DOHH2 (cell line): ENCODE data around the gene TNFAIP3.
A peak's percentile ranks its signal among the peaks of the same experiment; 100 is the strongest.

Source experiments
- H3F3A ChIP-seq: fragments of 200-600 bp; sonication (generic), shearing (Covaris generic); 2 replicates; pipeline ENCODE4 v1.6.0; 2016; ENCODE audit warnings: antibody characterized with exemption, mild to moderate bottlenecking; ENCODE audit not compliant: control insufficient read depth, insufficient read depth
- H3K27ac ChIP-seq: fragments of 200-600 bp; sonication (generic); 2 replicates; pipeline ENCODE4 v1.5.1; 2014; ENCODE audit warnings: low read depth, mild to moderate bottlenecking, low read length, moderate library complexity
- H3K27me3 ChIP-seq: fragments of 200-600 bp; sonication (generic); 2 replicates; pipeline ENCODE4 v1.6.1; 2014; ENCODE audit warnings: mild to moderate bottlenecking, low read length, mixed read lengths; ENCODE audit not compliant: control insufficient read depth
- H3K36me3 ChIP-seq: fragments of 200-600 bp; sonication (generic); 2 replicates; pipeline ENCODE4 v1.6.1; 2014; ENCODE audit warnings: mild to moderate bottlenecking, low read length, moderate library complexity, mixed read lengths; ENCODE audit not compliant: control insufficient read depth
- H3K4me1 ChIP-seq: fragments of 200-600 bp; sonication (generic); 2 replicates; pipeline ENCODE4 v1.6.1; 2014; ENCODE audit warnings: mild to moderate bottlenecking, low read length, mixed read lengths; ENCODE audit not compliant: control insufficient read depth
- H3K4me2 ChIP-seq: fragments of 200-600 bp; sonication (generic); 2 replicates; pipeline ENCODE4 v1.6.0; 2014; ENCODE audit warnings: mild to moderate bottlenecking, low read length, moderate library complexity
- H3K4me3 ChIP-seq: fragments of 200-600 bp; sonication (generic); 2 replicates; pipeline ENCODE4 v1.5.1; 2014; ENCODE audit warnings: mild to moderate bottlenecking, low read length, mixed read lengths
- H3K79me2 ChIP-seq: fragments of 200-600 bp; sonication (generic); 2 replicates; pipeline ENCODE4 v1.6.1; 2014; ENCODE audit warnings: mild to moderate bottlenecking, low read length, mixed read lengths; ENCODE audit not compliant: control insufficient read depth
- H3K9me2 ChIP-seq: fragments of 200-600 bp; sonication (generic); replicated peaks from 2 replicates; pipeline ENCODE4 v1.6.1; 2014; ENCODE audit warnings: mild to moderate bottlenecking, low read length, mixed read lengths; ENCODE audit not compliant: control insufficient read depth
- H3K9me3 ChIP-seq: fragments of 200-600 bp; sonication (generic); 2 replicates; pipeline ENCODE4 v1.6.1; 2014; ENCODE audit warnings: antibody characterized with exemption, low read length, mixed read lengths; ENCODE audit not compliant: control insufficient read depth, insufficient read depth
- H4K20me1 ChIP-seq: fragments of 200-600 bp; sonication (generic); 2 replicates; pipeline ENCODE4 v1.6.0; 2014; ENCODE audit warnings: low read depth, mild to moderate bottlenecking, antibody characterized with exemption, low read length, moderate library complexity; ENCODE audit not compliant: control insufficient read depth, insufficient read depth
- EZH2phosphoT487 ChIP-seq: fragments of 200-600 bp; sonication (generic); IDR thresholded peaks from 2 replicates; pipeline ENCODE4 v1.6.1; 2017; ENCODE audit warnings: borderline replicate concordance, mild to moderate bottlenecking, antibody characterized with exemption, low read length, moderate library complexity, mixed read lengths
- TF ChIP-seq, protein P1 (sequence below): fragments of 200-600 bp; sonication (generic); IDR thresholded peaks from one replicate; pipeline ENCODE4 v1.5.1; 2014; ENCODE audit warnings: antibody characterized with exemption, mild to moderate bottlenecking, low read depth, low read length; ENCODE audit not compliant: poor library complexity, severe bottlenecking

TNFAIP3 gene

DNA sequence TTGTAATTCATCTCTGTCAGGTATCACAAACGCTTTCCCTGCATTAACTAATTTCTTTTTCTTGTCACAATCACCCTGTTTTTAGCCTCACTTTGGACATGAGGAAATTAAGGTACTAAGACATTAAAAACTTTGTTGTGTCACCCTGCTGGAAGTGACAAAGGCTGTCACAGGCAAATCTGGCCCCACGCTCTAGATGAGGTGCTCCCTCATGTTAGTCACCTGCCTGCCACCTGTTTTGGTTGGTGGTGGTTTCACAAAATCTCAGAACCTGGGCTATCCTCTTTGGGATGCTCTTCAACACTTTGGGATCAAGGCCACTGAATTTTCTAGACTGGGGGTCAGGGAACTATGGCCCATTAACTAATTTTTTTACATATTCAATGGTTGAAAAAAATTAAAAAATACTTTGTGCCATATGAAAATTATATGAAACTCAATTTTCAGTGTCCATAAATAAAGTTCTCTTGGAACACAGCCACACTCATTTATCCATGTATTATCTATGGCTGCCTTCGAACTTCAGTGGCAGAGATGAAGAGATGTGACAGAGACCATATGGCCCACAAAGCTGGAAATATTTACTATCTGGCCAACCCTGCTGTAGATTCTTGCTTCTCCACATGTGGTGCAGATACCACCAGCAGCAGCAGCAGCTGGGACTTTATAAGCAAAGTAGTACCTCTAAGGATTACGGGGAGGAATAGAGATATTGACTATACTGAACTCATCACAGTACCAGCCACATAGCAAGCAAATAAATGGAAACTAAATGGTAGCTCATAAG lies 16.1 kb upstream of the TNFAIP3 start:
- H3K36me3 ChIP-seq = no peaks in the 10 kb centered on the region
- no peaks in the 10 kb centered on the region for H3K9me3 ChIP-seq
- H3K9me2 ChIP-seq = no peaks in the 10 kb centered on the region
- peaks cover 40% of the 10 kb centered on the region for H3K4me1 ChIP-seq
- H3F3A ChIP-seq = no peaks in the 10 kb centered on the region
- H3K27ac ChIP-seq = no peak overlapping the region
- H3K4me3 ChIP-seq = no peak overlapping the region
- H3K79me2 ChIP-seq = no peaks in the 10 kb centered on the region
- H3K27me3 ChIP-seq = no peaks in the 10 kb centered on the region
- no peaks in the 10 kb centered on the region for H4K20me1 ChIP-seq
- TF ChIP-seq, protein P1, sequence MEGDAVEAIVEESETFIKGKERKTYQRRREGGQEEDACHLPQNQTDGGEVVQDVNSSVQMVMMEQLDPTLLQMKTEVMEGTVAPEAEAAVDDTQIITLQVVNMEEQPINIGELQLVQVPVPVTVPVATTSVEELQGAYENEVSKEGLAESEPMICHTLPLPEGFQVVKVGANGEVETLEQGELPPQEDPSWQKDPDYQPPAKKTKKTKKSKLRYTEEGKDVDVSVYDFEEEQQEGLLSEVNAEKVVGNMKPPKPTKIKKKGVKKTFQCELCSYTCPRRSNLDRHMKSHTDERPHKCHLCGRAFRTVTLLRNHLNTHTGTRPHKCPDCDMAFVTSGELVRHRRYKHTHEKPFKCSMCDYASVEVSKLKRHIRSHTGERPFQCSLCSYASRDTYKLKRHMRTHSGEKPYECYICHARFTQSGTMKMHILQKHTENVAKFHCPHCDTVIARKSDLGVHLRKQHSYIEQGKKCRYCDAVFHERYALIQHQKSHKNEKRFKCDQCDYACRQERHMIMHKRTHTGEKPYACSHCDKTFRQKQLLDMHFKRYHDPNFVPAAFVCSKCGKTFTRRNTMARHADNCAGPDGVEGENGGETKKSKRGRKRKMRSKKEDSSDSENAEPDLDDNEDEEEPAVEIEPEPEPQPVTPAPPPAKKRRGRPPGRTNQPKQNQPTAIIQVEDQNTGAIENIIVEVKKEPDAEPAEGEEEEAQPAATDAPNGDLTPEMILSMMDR = no peak
- no peak for TF ChIP-seq EZH2phosphoT487
- H3K4me2 ChIP-seq = no peak overlapping the region

DNA sequence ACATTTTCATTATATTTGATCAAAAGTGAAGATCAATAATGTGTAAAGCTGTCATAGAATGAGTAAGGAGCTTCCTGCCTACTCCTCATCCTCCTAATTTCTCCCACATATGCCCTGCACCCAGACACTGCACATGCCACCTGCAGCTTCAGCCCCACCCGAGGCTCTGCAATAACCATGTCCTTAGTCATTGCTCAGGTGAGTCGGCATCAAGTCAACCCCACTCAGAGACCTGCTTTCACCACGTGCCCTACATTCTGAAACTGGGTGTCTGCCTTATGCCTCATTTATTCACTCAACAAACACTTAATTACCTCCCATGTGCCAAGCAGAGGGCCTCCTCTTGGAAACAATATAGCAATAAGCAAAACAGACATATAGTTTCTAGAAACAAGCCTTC lies 15.4 kb upstream of the TNFAIP3 start:
- TF ChIP-seq EZH2phosphoT487 = no peak
- TF ChIP-seq, protein P1 = no peak
- Histone ChIP-seq H3K79me2 (no peaks in the 10 kb centered on the region), H3K4me3 (no peak overlapping the region), H3K4me2 (no peak overlapping the region), H3K27ac (no peak overlapping the region), H3K36me3 (no peaks in the 10 kb centered on the region), H3F3A (no peaks in the 10 kb centered on the region), H3K27me3 (no peaks in the 10 kb centered on the region), H4K20me1 (no peaks in the 10 kb centered on the region), H3K9me3 (no peaks in the 10 kb centered on the region), H3K9me2 (no peaks in the 10 kb centered on the region), H3K4me1 (peaks cover 39% of the 10 kb centered on the region)

DNA sequence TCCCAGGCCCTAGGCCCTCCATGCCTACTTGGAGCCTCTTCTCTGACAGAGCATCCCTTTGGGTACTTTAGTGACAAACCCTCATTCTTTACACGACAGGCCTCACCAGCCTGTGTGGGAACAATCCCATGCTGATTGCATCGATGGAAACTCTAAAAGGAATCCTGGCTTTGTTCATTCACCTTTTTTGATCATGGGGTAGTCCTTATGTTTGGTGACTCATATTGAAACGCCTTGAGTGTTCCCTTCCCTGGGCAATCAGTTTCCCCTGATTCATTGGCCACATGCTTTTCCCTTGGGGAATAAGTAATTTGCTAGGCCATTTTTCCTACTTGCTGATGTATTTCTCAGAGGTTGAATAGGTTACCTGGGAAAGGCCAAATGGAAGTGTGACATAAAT lies 14.7 kb upstream of the TNFAIP3 start:
- no peaks in the 10 kb centered on the region for H3K9me2 ChIP-seq
- no peaks in the 10 kb centered on the region for H3K79me2 ChIP-seq

More for the DNA sequence above, 14.7 kb upstream of the TNFAIP3 start:
- Histone ChIP-seq H3K36me3 (no peaks in the 10 kb centered on the region), H3F3A (no peaks in the 10 kb centered on the region), H4K20me1 (no peaks in the 10 kb centered on the region), H3K4me3 (peak overlapping the region; percentile 45; the same call in 1 of the 2 replicates), H3K9me3 (no peaks in the 10 kb centered on the region), H3K4me1 (peaks cover 33% of the 10 kb centered on the region), H3K27ac (0 out of 2 replicates have a peak overlapping the region, but pooled peaks have one; percentile 13), H3K27me3 (no peaks in the 10 kb centered on the region), H3K4me2 (peak overlapping the region; percentile 61)
- TF ChIP-seq EZH2phosphoT487 = no peak
- TF ChIP-seq, protein P1 = no peak
